ENCODE measurements around the gene PTGDR.

Gene PTGDR

DNA sequence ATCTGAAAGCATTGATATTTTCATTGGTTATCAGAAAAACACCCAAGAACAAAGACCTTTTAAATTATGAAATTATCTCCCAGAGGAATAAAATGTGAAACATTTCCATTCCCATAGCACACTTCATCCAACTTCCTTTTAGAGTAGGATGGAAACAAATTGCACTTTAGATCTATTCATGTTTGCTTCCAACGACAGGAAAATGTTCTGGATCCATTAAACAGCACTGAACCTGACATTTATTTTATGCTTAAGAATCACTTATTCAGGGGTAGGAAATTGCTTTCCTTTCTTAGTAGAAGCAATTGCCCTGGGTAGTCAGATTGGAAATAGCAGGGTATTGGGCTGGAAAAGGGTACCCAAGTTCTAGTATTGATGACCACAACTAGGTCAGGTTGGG, 28.8 kb upstream of the PTGDR start:
- H3K9ac ChIP-seq (ENCODE audit: low read length) = no peak overlapping the region

DNA sequence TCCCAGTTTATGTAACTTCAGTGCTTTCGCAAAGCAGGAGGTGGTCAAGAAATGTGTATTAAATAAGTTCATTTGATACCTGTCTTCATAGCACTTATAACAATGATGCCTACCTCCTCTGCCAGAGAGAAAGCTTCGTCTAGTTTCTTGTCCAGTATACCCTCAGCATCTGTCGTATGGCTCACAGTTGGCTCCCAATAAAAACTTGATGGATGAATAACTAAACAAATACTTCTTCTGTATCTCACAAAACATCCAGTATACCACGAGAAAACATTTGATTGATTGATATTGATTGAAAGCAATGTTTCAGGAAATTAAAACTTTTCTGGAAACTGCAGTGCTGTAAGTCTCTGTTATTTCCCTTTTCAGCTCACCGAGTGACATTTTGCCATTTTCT, 26.9 kb upstream of the PTGDR start:
- no peak overlapping the region for H3K4me2 ChIP-seq (ENCODE audit: low read length)
- H3K36me3 ChIP-seq (ENCODE audit: control insufficient read depth in 1 of 2, insufficient read depth in 2 of 2, low read length in 2 of 2) = no peaks in the 10 kb centered on the region
- H2BK12ac ChIP-seq (ENCODE audit: low read length) = no peak overlapping the region
- no peak overlapping the region for H2AK5ac ChIP-seq (ENCODE audit: low read length)
- H2BK5ac ChIP-seq (ENCODE audit: low read depth, low read length, poor library complexity) = no peak overlapping the region
- H3K14ac ChIP-seq (ENCODE audit: low read length) = no peak overlapping the region
- no peak overlapping the region for H4K12ac ChIP-seq (ENCODE audit: low read depth, low read length)
- no peak overlapping the region for H4K8ac ChIP-seq (ENCODE audit: low read depth, low read length)
- DNase-seq = no peak
- no peak overlapping the region for H2AFZ ChIP-seq (ENCODE audit: insufficient read depth, low read length, poor library complexity)
- no peaks in the 10 kb centered on the region for H3K27me3 ChIP-seq (ENCODE audit: insufficient read depth, low read length)
- no CpG with 5 or more reads among the region's 5 CpGs for WGBS (ENCODE audit: extremely low coverage, insufficient coverage, insufficient read length)
- no peak overlapping the region for H2BK120ac ChIP-seq (ENCODE audit: insufficient read depth, low read length, poor library complexity)
- H3K23ac ChIP-seq (ENCODE audit: low read length) = no peak overlapping the region
- H3K18ac ChIP-seq (ENCODE audit: low read length) = no peak overlapping the region
- H3K4me1 ChIP-seq (ENCODE audit: control insufficient read depth in 1 of 2, insufficient read depth in 2 of 2, low read length in 2 of 2) = no peaks in the 10 kb centered on the region
- no peak overlapping the region for H3K4ac ChIP-seq (ENCODE audit: low read depth, low read length)
- H3K9me3 ChIP-seq (ENCODE audit: insufficient read depth, low read depth, low read length) = no peaks in the 10 kb centered on the region
- H3K9ac ChIP-seq (ENCODE audit: low read length) = no peak overlapping the region
- H3K4me3 ChIP-seq (ENCODE audit: low read depth, low read length) = no peak overlapping the region
- H3K79me1 ChIP-seq (ENCODE audit: low read length) = no peaks in the 10 kb centered on the region
- H3K27ac ChIP-seq (ENCODE audit: low read depth, low read length) = no peak overlapping the region
- no peaks in the 10 kb centered on the region for H3K79me2 ChIP-seq (ENCODE audit: control insufficient read depth, insufficient read depth, low read length, poor library complexity)
- no peak overlapping the region for H4K91ac ChIP-seq (ENCODE audit: low read depth, low read length)

More for the DNA sequence above, 28.8 kb upstream of the PTGDR start:
- H3K27ac ChIP-seq (ENCODE audit: low read depth, low read length) = no peak overlapping the region
- no peak overlapping the region for H2BK120ac ChIP-seq (ENCODE audit: insufficient read depth, low read length, poor library complexity)
- no peak for DNase-seq
- H3K9me3 ChIP-seq (ENCODE audit: insufficient read depth, low read depth, low read length) = no peaks in the 10 kb centered on the region
- no peak overlapping the region for H3K18ac ChIP-seq (ENCODE audit: low read length)
- no CpG with 5 or more reads among the region's 1 CpG for WGBS (ENCODE audit: extremely low coverage, insufficient coverage, insufficient read length)
- H3K14ac ChIP-seq (ENCODE audit: low read length) = no peak overlapping the region
- no peak overlapping the region for H3K4ac ChIP-seq (ENCODE audit: low read depth, low read length)
- no peak overlapping the region for H4K91ac ChIP-seq (ENCODE audit: low read depth, low read length)
- H4K8ac ChIP-seq (ENCODE audit: low read depth, low read length) = no peak overlapping the region
- H3K4me2 ChIP-seq (ENCODE audit: low read length) = no peak overlapping the region
- H3K4me3 ChIP-seq (ENCODE audit: low read depth, low read length) = no peak overlapping the region
- H3K79me1 ChIP-seq (ENCODE audit: low read length) = no peaks in the 10 kb centered on the region
- H2BK12ac ChIP-seq (ENCODE audit: low read length) = no peak overlapping the region
- no peak overlapping the region for H2AK5ac ChIP-seq (ENCODE audit: low read length)
- H3K23ac ChIP-seq (ENCODE audit: low read length) = no peak overlapping the region
- no peak overlapping the region for H4K12ac ChIP-seq (ENCODE audit: low read depth, low read length)
- H3K36me3 ChIP-seq (ENCODE audit: control insufficient read depth in 1 of 2, insufficient read depth in 2 of 2, low read length in 2 of 2) = no peaks in the 10 kb centered on the region
- H3K27me3 ChIP-seq (ENCODE audit: insufficient read depth, low read length) = no peaks in the 10 kb centered on the region
- no peak overlapping the region for H2BK5ac ChIP-seq (ENCODE audit: low read depth, low read length, poor library complexity)
- H2AFZ ChIP-seq (ENCODE audit: insufficient read depth, low read length, poor library complexity) = no peak overlapping the region
- H3K79me2 ChIP-seq (ENCODE audit: control insufficient read depth, insufficient read depth, low read length, poor library complexity) = no peaks in the 10 kb centered on the region
- no peaks in the 10 kb centered on the region for H3K4me1 ChIP-seq (ENCODE audit: control insufficient read depth in 1 of 2, insufficient read depth in 2 of 2, low read length in 2 of 2)

DNA sequence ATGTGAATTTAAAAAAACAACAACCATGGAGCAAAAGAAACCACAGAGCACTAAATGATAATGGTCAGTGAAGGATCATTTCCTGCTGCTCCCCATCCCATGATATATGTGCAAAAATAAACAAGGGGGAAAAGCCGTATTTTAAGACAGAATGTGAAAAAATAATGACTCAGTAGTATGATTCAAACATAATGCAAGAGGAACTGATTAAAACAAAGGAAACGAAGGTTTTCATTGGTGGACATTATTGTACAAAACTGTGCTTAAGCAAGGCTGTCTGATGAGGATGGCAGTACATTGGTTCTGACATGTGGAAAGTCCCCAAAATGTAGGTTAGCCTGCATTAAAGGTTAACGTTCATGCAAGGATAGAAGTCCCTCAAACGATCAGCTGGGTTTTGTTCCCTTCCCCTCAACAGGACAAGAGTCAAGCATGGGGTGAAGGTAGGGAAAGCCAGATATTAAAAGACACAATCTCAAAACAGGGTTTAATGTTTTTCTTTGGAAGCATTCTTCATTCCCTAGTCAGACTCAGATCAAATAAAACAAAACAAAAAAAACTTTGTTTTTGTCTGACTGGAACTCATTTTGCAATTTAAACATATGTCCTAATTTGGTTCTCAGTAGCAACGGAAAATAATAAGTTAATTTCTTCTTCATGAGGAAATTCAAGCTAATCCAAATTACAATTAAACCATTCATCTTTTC, 26.3 kb upstream of the PTGDR start:
- Histone ChIP-seq H3K27me3 (ENCODE audit: insufficient read depth, low read length) (no peaks in the 10 kb centered on the region), H3K36me3 (ENCODE audit: control insufficient read depth in 1 of 2, insufficient read depth in 2 of 2, low read length in 2 of 2) (no peaks in the 10 kb centered on the region), H3K4me2 (ENCODE audit: low read length) (no peak overlapping the region), H3K4me1 (ENCODE audit: control insufficient read depth in 1 of 2, insufficient read depth in 2 of 2, low read length in 2 of 2) (no peaks in the 10 kb centered on the region), H2BK120ac (ENCODE audit: insufficient read depth, low read length, poor library complexity) (no peak overlapping the region), H3K27ac (ENCODE audit: low read depth, low read length) (no peak overlapping the region), H2AFZ (ENCODE audit: insufficient read depth, low read length, poor library complexity) (no peak overlapping the region), H2AK5ac (ENCODE audit: low read length) (no peak overlapping the region), H4K8ac (ENCODE audit: low read depth, low read length) (no peak overlapping the region), H3K18ac (ENCODE audit: low read length) (no peak overlapping the region), H3K9ac (ENCODE audit: low read length) (no peak overlapping the region), H3K4me3 (ENCODE audit: low read depth, low read length) (no peak overlapping the region), H3K23ac (ENCODE audit: low read length) (no peak overlapping the region), H3K79me2 (ENCODE audit: control insufficient read depth, insufficient read depth, low read length, poor library complexity) (no peaks in the 10 kb centered on the region), H3K4ac (ENCODE audit: low read depth, low read length) (no peak overlapping the region), H3K9me3 (ENCODE audit: insufficient read depth, low read depth, low read length) (no peaks in the 10 kb centered on the region), H4K91ac (ENCODE audit: low read depth, low read length) (no peak overlapping the region), H3K14ac (ENCODE audit: low read length) (no peak overlapping the region), H2BK12ac (ENCODE audit: low read length) (no peak overlapping the region), H4K12ac (ENCODE audit: low read depth, low read length) (no peak overlapping the region), H2BK5ac (ENCODE audit: low read depth, low read length, poor library complexity) (no peak overlapping the region), H3K79me1 (ENCODE audit: low read length) (no peaks in the 10 kb centered on the region)
- WGBS (ENCODE audit: extremely low coverage, insufficient coverage, insufficient read length) = no CpG with 5 or more reads among the region's 5 CpGs
- DNase-seq = no peak

- Histone ChIP-seq H3K14ac (ENCODE audit: low read length) (no peak overlapping the region), H3K79me1 (ENCODE audit: low read length) (no peaks in the 10 kb centered on the region), H3K4me3 (ENCODE audit: low read depth, low read length) (no peak overlapping the region), H4K12ac (ENCODE audit: low read depth, low read length) (no peak overlapping the region), H3K9ac (ENCODE audit: low read length) (no peak overlapping the region), H4K91ac (ENCODE audit: low read depth, low read length) (no peak overlapping the region), H3K36me3 (ENCODE audit: control insufficient read depth in 1 of 2, insufficient read depth in 2 of 2, low read length in 2 of 2) (peaks cover 0 to 1% of the 10 kb centered on the region in 2 experiments), H3K18ac (ENCODE audit: low read length) (no peak overlapping the region), H2BK5ac (ENCODE audit: low read depth, low read length, poor library complexity) (no peak overlapping the region), H3K27me3 (ENCODE audit: insufficient read depth, low read length) (no peaks in the 10 kb centered on the region), H3K23ac (ENCODE audit: low read length) (no peak overlapping the region), H2BK12ac (ENCODE audit: low read length) (no peak overlapping the region), H2AK5ac (ENCODE audit: low read length) (no peak overlapping the region), H3K9me3 (ENCODE audit: insufficient read depth, low read depth, low read length) (peaks cover 1% of the 10 kb centered on the region), H3K4me1 (ENCODE audit: control insufficient read depth in 1 of 2, insufficient read depth in 2 of 2, low read length in 2 of 2) (no peaks in the 10 kb centered on the region), H2BK120ac (ENCODE audit: insufficient read depth, low read length, poor library complexity) (no peak overlapping the region), H3K4me2 (ENCODE audit: low read length) (no peak overlapping the region), H3K27ac (ENCODE audit: low read depth, low read length) (no peak overlapping the region), H2AFZ (ENCODE audit: insufficient read depth, low read length, poor library complexity) (no peak overlapping the region), H4K8ac (ENCODE audit: low read depth, low read length) (no peak overlapping the region), H3K79me2 (ENCODE audit: control insufficient read depth, insufficient read depth, low read length, poor library complexity) (no peaks in the 10 kb centered on the region), H3K4ac (ENCODE audit: low read depth, low read length) (no peak overlapping the region)
- WGBS (ENCODE audit: extremely low coverage, insufficient coverage, insufficient read length) = no CpG with 5 or more reads among the region's 2 CpGs
- DNase-seq = no peak
Observed at GRCh38 chr14:52244328-52244727, 23.2 kb upstream of the PTGDR start.
